GM19463 (cell line): ENCODE results near the gene IRX2.

Experiments used
- ATAC-seq: cut with Tn5 transposase; IDR thresholded peaks from one replicate; pipeline ENCODE4 v1.9.1; 2021; ENCODE audit warnings: mild to moderate bottlenecking, moderate library complexity; ENCODE audit not compliant: unreplicated experiment

IRX2 gene

GRCh38 chr5:2699231-2699630 lies 52.2 kb downstream of the IRX2 start:
- ATAC-seq, result no peak

- no peak for ATAC-seq
Measured at GRCh38 chr5:2698581-2698980, 52.9 kb downstream of the IRX2 start.

- ATAC-seq, result no peak
Measured at GRCh38 chr5:2697446-2698200, 53.9 kb downstream of the IRX2 start.

- ATAC-seq, result no peak
Measured at GRCh38 chr5:2697041-2697440, 54.4 kb downstream of the IRX2 start.
